ENCODE measurements around the gene GNAL.

Gene GNAL

GRCh38 chr18:11668441-11669169 lies 20.5 kb upstream of the GNAL start (continued):
- TF ChIP-seq PATZ1 (CRISPR knock-in tag; IDR thresholded peaks at IDR 0.05; ENCODE audit: borderline replicate concordance) (no peak), ZNF565 (CRISPR knock-in tag; conservative IDR thresholded peaks at IDR 0.05; ENCODE audit: low read depth) (no peak), CSDC2 (CRISPR knock-in tag; IDR thresholded peaks at IDR 0.05) (no peak), POU6F1 (CRISPR knock-in tag; IDR thresholded peaks at IDR 0.05; ENCODE audit: borderline replicate concordance, low read depth) (no peak), GLIS3 (CRISPR knock-in tag; IDR thresholded peaks at IDR 0.05) (no peak), PPARA (CRISPR knock-in tag; IDR thresholded peaks at IDR 0.05; ENCODE audit: borderline replicate concordance) (no peak), ISL1 (CRISPR knock-in tag; IDR thresholded peaks at IDR 0.05) (no peak), BACH2 (CRISPR knock-in tag; IDR thresholded peaks at IDR 0.05; ENCODE audit: borderline replicate concordance) (no peak), TCF4 (CRISPR knock-in tag; IDR thresholded peaks at IDR 0.05; ENCODE audit: borderline replicate concordance) (no peak), TOX (CRISPR knock-in tag; IDR thresholded peaks at IDR 0.05; ENCODE audit: borderline replicate concordance) (no peak), ZNF70 (CRISPR knock-in tag; IDR thresholded peaks at IDR 0.05) (no peak)

- no peak; the same call in 1 of the 3 replicates for ATAC-seq
- no peak for TF ChIP-seq ARNTL (CRISPR knock-in tag; IDR thresholded peaks at IDR 0.05; ENCODE audit: borderline replicate concordance, low read depth)
- TF ChIP-seq BACH2 (CRISPR knock-in tag; IDR thresholded peaks at IDR 0.05; ENCODE audit: borderline replicate concordance), result no peak
- no peak for TF ChIP-seq ISL1 (CRISPR knock-in tag; IDR thresholded peaks at IDR 0.05)
- no peak for TF ChIP-seq CSRNP3 (CRISPR knock-in tag; IDR thresholded peaks at IDR 0.05)
- TF ChIP-seq RARB (CRISPR knock-in tag; IDR thresholded peaks at IDR 0.05), result no peak
- no peak for TF ChIP-seq ZNF70 (CRISPR knock-in tag; IDR thresholded peaks at IDR 0.05)
- TF ChIP-seq ZC3H10 (CRISPR knock-in tag; IDR thresholded peaks at IDR 0.05), result no peak
- TF ChIP-seq PPARA (CRISPR knock-in tag; IDR thresholded peaks at IDR 0.05; ENCODE audit: borderline replicate concordance), result no peak
- no peak for TF ChIP-seq GLIS3 (CRISPR knock-in tag; IDR thresholded peaks at IDR 0.05)
Observed at GRCh38 chr18:11669271-11669947, 19.7 kb upstream of the GNAL start.

GRCh38 chr18:11669948-11670275 lies 19.2 kb upstream of the GNAL start:
- TF ChIP-seq ARNTL (CRISPR knock-in tag; IDR thresholded peaks at IDR 0.05; ENCODE audit: borderline replicate concordance, low read depth) (no peak), TOX (CRISPR knock-in tag; IDR thresholded peaks at IDR 0.05; ENCODE audit: borderline replicate concordance) (no peak), ZFP30 (CRISPR knock-in tag; IDR thresholded peaks at IDR 0.05) (no peak), ZNF565 (CRISPR knock-in tag; conservative IDR thresholded peaks at IDR 0.05; ENCODE audit: low read depth) (no peak), ISL1 (CRISPR knock-in tag; IDR thresholded peaks at IDR 0.05) (no peak)
- ATAC-seq, result no peak

- TF ChIP-seq POU6F1 (CRISPR knock-in tag; IDR thresholded peaks at IDR 0.05; ENCODE audit: borderline replicate concordance, low read depth), result no peak
- no peak for TF ChIP-seq ZNF8 (CRISPR knock-in tag; IDR thresholded peaks at IDR 0.05)
- TF ChIP-seq ESRRG (CRISPR knock-in tag; IDR thresholded peaks at IDR 0.05), result no peak
- no peak for TF ChIP-seq SNAI2 (CRISPR knock-in tag; IDR thresholded peaks at IDR 0.05)
- TF ChIP-seq TOX (CRISPR knock-in tag; IDR thresholded peaks at IDR 0.05; ENCODE audit: borderline replicate concordance), result no peak
- no peak for TF ChIP-seq RARB (CRISPR knock-in tag; IDR thresholded peaks at IDR 0.05)
- no peak for TF ChIP-seq BACH2 (CRISPR knock-in tag; IDR thresholded peaks at IDR 0.05; ENCODE audit: borderline replicate concordance)
- TF ChIP-seq ZNF565 (CRISPR knock-in tag; conservative IDR thresholded peaks at IDR 0.05; ENCODE audit: low read depth), result no peak
- no peak for TF ChIP-seq ISL1 (CRISPR knock-in tag; IDR thresholded peaks at IDR 0.05)
- no peak for TF ChIP-seq OSR1 (CRISPR knock-in tag; IDR thresholded peaks at IDR 0.05)
- TF ChIP-seq CSDC2 (CRISPR knock-in tag; IDR thresholded peaks at IDR 0.05), result no peak
- TF ChIP-seq ZFP30 (CRISPR knock-in tag; IDR thresholded peaks at IDR 0.05), result no peak
- no peak for ATAC-seq
Observed at GRCh38 chr18:11671156-11671555, 17.9 kb upstream of the GNAL start.
